ENCODE measurements around the gene WNT2. TPM values are rescaled to one million over a fixed set of nuclear protein-coding genes. Genes with fewer than 3 reads are reported as not detected.

Gene WNT2
- total and polyA plus RNA-seq, 2 donors, result 0.48 to 8.9 TPM

DNA sequence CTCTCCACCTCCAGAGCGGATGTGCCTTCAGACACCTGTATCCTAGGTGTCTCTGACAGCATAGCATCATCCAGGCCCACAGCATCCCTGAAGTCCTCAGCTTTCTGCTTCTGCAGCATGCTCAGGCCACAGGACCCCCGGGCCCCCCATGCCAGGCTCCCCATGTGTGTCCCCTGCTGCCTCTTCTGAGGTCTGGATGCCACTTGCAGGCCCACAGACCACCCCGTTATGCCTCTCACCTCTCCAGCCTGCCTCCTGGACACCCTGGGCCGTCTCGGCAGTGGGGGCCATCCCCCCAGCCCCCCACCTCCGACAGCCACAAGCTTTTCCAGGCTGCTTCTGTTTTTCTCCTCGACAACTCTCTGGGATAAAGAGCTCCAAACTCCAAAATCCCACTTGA is 84.4 kb downstream of the WNT2 start:
- no peak for DNase-seq (ENCODE audit: extremely low spot score)
- 91% methylated on average over 7 of the region's 7 CpGs for whole genome bisulfite sequencing
- Histone ChIP-seq H3K4me3 (ENCODE audit: low read depth, low read length) (no peak overlapping the region), H3K4me1 (ENCODE audit: insufficient read depth) (no peaks in the 10 kb centered on the region), H3K36me3 (ENCODE audit: insufficient read depth) (no peaks in the 10 kb centered on the region), H3K27ac (ENCODE audit: low read depth) (no peak overlapping the region)

DNA sequence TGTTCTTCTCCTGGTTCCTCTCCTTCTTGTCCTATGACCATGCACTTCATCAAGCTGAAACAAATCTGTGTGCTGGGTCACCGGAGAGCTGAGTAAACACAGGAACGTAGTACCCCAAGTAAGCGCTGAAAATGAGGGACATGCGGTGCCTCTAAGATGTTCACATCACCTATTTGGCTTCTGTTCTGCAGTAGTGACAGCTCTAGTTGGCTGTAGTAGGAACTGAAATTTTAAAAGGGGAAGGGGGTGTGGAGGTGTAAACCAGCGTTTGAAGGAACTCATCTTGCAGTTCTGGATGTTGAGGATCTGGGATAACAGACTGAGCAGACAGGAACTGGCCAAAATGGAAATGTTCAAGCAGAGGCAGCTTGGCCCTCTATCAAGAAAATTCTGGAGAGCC is 85.2 kb downstream of the WNT2 start:
- no peak for DNase-seq (ENCODE audit: extremely low spot score)
- no peak overlapping the region for H3K27ac ChIP-seq (ENCODE audit: low read depth)
- 71% methylated on average over 5 of the region's 5 CpGs for WGBS
- H3K4me3 ChIP-seq (ENCODE audit: low read depth, low read length), result no peak overlapping the region
- no peaks in the 10 kb centered on the region for H3K4me1 ChIP-seq (ENCODE audit: insufficient read depth)
- H3K36me3 ChIP-seq (ENCODE audit: insufficient read depth), result no peaks in the 10 kb centered on the region

DNA sequence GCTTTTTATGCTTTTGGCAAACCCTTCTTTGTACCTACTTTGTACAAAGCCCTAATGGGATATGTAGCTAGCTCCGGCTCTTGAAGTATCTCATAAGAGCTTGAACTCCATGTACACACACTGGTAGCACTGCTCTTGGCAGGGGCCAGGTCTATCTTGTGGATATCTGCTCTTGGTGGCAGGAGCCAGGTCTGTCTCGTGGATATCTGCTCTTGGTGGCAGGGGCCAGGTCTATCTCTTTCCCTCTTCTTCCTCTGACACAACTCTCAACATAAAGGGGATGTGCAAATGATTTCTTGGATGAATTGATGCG is 91.9 kb downstream of the WNT2 start:
- Histone ChIP-seq H3K36me3 (ENCODE audit: insufficient read depth) (no peaks in the 10 kb centered on the region), H3K4me1 (ENCODE audit: insufficient read depth) (no peaks in the 10 kb centered on the region), H3K4me3 (ENCODE audit: low read depth, low read length) (no peak overlapping the region), H3K27ac (ENCODE audit: low read depth) (no peak overlapping the region)
- WGBS, result 90% methylated on average over 3 of the region's 3 CpGs
- no peak for DNase-seq (ENCODE audit: extremely low spot score)

- Histone ChIP-seq H3K4me3 (ENCODE audit: low read depth, low read length) (no peak overlapping the region), H3K27ac (ENCODE audit: low read depth) (no peak overlapping the region), H3K4me1 (ENCODE audit: insufficient read depth) (no peaks in the 10 kb centered on the region), H3K36me3 (ENCODE audit: insufficient read depth) (no peaks in the 10 kb centered on the region)
- DNase-seq (ENCODE audit: extremely low spot score), result no peak
- WGBS, result 74% methylated on average over 4 of the region's 4 CpGs
These were observed 92.4 kb downstream of the WNT2 start for GRCh38 chr7:117230276-117231046.

DNA sequence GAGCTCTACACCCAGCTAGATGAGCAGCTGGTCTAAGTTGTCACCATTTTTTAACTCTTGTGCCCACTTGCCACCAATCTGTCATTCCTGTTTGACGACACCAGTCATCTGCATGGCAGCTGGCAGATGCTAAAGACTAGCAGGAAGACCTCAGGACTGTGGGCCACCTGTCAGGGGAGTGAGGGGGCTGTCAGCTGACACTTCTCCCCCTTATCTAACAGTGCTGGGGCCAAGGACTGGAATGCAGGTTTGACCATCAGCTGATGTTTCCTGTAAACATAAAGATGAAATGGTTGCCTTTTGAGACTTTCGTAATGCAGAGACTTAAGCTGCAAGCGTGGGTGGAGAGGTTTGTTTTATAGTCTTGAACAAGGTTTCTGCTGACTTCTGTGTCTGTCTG is 93.5 kb downstream of the WNT2 start:
- H3K27ac ChIP-seq (ENCODE audit: low read depth), result no peak overlapping the region
- WGBS, result 82% methylated on average over 3 of the region's 3 CpGs
- no peaks in the 10 kb centered on the region for H3K4me1 ChIP-seq (ENCODE audit: insufficient read depth)
- no peaks in the 10 kb centered on the region for H3K36me3 ChIP-seq (ENCODE audit: insufficient read depth)
- no peak overlapping the region for H3K4me3 ChIP-seq (ENCODE audit: low read depth, low read length)
- no peak for DNase-seq (ENCODE audit: extremely low spot score)

GRCh38 chr7:117227091-117227490 is 95.8 kb downstream of the WNT2 start:
- Histone ChIP-seq H3K27ac (ENCODE audit: low read depth) (no peak overlapping the region), H3K4me1 (ENCODE audit: insufficient read depth) (no peaks in the 10 kb centered on the region), H3K4me3 (ENCODE audit: low read depth, low read length) (no peak overlapping the region), H3K36me3 (ENCODE audit: insufficient read depth) (no peaks in the 10 kb centered on the region)
- 62% methylated on average over 4 of the region's 4 CpGs for whole genome bisulfite sequencing
- DNase-seq (ENCODE audit: extremely low spot score), result no peak

GRCh38 chr7:117225536-117225935 is 97.3 kb downstream of the WNT2 start:
- 79% methylated on average over 6 of the region's 6 CpGs for WGBS
- Histone ChIP-seq H3K27ac (ENCODE audit: low read depth) (no peak overlapping the region), H3K4me1 (ENCODE audit: insufficient read depth) (no peaks in the 10 kb centered on the region), H3K4me3 (ENCODE audit: low read depth, low read length) (no peak overlapping the region), H3K36me3 (ENCODE audit: insufficient read depth) (no peaks in the 10 kb centered on the region)
- DNase-seq (ENCODE audit: extremely low spot score), result no peak

Small RNA genes within 50 kb of the gene (small RNA-seq; reads per million reads assigned to genes)
- gene MTCYBP6, result not detected

Other genes starting within 250 kb of the WNT2 start
- gene ASZ1, start 104.4 kb upstream of the WNT2 start, total RNA-seq, result not detected
- not detected for gene ASZ1, start 104.4 kb upstream of the WNT2 start, polyA plus RNA-seq
- 2.0 TPM for gene CFTR, start 157.0 kb upstream of the WNT2 start, total RNA-seq
- gene CFTR, start 157.0 kb upstream of the WNT2 start, polyA plus RNA-seq, result 0.05 TPM

All from urinary bladder (tissue), 4 donors.